GM12864 (cell line): ENCODE data around the gene MUC20.

Source experiments
- DNase-seq: peaks from one replicate; pipeline ENCODE4 v3.0.0-alpha.2; 2011; ENCODE audit warnings: low read depth
- H3K4me3 ChIP-seq: 2 replicates; pipeline ENCODE4 v1.5.1; 2011; ENCODE audit warnings: mild to moderate bottlenecking, low read depth, low read length, control low read depth
- CTCF ChIP-seq: IDR thresholded peaks from 2 replicates; pipeline ENCODE4 v1.5.1; 2011; ENCODE audit warnings: low read depth, mild to moderate bottlenecking, moderate library complexity, low read length, control low read depth, inconsistent platforms; ENCODE audit errors: missing control alignments

Gene MUC20

GRCh38 chr3:195763843-195764825 is 43.4 kb downstream of the MUC20 start:
- no peak for TF ChIP-seq CTCF
- H3K4me3 ChIP-seq = no peak overlapping the region
- no peak for DNase-seq

GRCh38 chr3:195764961-195765706 is 44.4 kb downstream of the MUC20 start:
- H3K4me3 ChIP-seq = no peak overlapping the region
- TF ChIP-seq CTCF = no peak
- no peak for DNase-seq

GRCh38 chr3:195766671-195767070 is 45.9 kb downstream of the MUC20 start:
- TF ChIP-seq CTCF = no peak
- H3K4me3 ChIP-seq = no peak overlapping the region
- no peak for DNase-seq

- DNase-seq = no peak
- no peak for TF ChIP-seq CTCF
- no peak overlapping the region for H3K4me3 ChIP-seq
Observed at GRCh38 chr3:195767792-195768191, 47.0 kb downstream of the MUC20 start.

- no peak for DNase-seq
- H3K4me3 ChIP-seq = no peak overlapping the region
- TF ChIP-seq CTCF = no peak
Observed at GRCh38 chr3:195768414-195768813, 47.6 kb downstream of the MUC20 start.

GRCh38 chr3:195768831-195769303 is 48.1 kb downstream of the MUC20 start:
- DNase-seq = no peak
- no peak overlapping the region for H3K4me3 ChIP-seq
- TF ChIP-seq CTCF = no peak
